Measurements from ENCODE around the gene INPPL1.

Gene INPPL1

DNA sequence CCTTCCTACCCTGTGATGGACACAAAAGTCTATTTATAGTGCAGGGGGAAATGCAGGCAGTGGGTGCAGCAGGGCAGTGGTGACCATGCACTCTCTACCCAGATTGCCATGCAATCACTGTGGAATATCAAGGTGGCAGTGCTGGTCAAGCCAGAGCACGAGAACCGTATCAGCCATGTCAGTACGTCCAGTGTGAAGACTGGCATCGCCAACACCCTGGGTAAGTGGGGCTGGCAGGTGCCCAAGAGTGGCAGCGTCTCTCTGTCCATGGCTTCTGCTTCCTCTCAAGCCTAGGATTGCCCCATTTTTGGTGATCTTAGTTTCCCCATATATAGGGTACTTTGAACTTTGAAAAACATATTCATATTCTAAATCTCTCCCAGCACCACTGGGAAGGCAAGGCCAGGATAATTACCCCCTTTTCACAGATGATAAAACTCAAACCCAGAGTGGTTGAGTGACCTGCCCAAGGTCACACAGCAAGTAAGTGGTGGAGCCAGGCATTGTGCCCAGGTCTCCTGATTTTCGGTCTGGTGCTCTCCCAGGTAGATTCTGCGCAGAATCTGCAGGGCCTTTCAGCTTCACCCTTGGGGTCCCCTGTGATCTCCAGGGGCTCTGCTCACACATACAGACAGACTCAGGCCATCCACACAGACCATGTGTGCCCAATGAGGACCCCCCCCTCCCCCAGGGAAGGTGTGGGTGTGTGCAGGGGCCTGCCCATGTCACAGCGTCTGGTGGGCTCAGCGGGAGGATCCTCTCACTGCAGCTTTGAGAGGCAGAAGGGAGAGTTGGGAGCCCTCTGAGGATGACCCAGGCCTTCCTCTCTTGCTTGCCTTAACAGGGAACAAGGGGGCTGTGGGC, 7.1 kb downstream of the INPPL1 start:
- DNase-seq (ENCODE audit: low spot score): no peak

DNA sequence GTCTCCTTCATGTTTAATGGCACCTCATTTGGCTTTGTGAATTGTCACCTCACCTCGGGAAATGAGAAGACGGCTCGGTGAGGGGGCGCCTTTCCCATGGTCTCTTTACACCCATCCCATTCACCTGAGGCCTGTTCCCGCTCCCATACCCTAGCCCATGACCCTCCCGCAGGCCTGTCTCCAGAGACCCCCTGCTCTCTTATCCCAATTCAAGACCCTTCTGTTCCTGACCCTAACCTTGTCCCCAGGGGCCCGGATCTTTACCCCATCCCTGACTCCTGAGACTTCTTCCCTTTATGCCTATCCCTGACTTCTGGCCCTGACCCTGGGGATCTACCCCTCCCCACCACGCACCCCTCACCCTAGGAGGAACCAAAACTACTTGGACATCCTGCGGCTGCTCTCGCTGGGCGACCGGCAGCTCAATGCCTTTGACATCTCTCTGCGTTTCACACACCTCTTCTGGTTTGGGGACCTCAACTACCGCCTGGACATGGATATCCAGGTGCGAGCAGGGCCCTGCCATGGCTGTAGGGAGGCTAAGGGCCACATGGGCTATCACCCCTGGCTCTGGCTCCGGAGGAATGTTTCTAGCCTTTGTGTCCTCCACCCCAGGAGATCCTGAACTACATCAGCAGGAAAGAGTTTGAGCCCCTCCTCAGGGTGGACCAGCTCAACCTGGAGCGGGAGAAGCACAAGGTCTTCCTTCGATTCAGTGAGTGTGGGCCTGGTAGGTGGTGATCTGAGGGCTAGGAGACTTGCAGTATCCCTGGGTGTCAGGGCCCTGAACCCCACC, 7.9 kb downstream of the INPPL1 start:
- no peak for DNase-seq (ENCODE audit: low spot score)

DNA sequence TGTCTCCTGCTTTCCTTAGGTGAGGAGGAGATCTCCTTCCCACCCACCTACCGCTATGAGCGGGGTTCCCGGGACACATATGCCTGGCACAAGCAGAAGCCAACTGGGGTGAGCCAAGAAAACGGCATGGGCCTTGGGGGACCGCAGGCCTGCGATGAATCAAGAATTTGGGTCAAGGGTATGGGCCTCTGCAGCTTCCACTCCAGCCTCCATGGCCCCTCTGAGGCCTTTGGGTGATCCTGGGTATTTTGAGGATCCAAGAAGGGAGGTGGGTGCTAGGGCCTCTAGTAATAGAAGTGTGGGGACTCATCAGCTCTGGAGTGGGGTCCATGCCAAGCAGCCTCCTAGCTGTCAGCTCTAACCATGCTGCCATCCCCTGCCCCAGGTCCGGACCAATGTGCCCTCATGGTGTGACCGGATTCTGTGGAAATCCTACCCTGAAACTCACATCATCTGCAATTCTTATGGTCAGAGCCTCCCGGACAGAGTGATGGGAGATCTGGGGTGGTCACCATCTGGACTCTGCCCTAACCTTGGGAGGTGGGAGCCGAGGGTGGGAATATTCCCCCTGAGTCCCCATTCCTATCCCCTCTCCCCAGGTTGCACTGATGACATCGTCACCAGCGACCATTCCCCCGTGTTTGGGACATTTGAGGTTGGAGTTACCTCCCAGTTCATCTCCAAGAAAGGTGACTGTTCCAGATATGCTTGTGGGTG, 8.6 kb downstream of the INPPL1 start:
- no peak for DNase-seq (ENCODE audit: low spot score)

DNA sequence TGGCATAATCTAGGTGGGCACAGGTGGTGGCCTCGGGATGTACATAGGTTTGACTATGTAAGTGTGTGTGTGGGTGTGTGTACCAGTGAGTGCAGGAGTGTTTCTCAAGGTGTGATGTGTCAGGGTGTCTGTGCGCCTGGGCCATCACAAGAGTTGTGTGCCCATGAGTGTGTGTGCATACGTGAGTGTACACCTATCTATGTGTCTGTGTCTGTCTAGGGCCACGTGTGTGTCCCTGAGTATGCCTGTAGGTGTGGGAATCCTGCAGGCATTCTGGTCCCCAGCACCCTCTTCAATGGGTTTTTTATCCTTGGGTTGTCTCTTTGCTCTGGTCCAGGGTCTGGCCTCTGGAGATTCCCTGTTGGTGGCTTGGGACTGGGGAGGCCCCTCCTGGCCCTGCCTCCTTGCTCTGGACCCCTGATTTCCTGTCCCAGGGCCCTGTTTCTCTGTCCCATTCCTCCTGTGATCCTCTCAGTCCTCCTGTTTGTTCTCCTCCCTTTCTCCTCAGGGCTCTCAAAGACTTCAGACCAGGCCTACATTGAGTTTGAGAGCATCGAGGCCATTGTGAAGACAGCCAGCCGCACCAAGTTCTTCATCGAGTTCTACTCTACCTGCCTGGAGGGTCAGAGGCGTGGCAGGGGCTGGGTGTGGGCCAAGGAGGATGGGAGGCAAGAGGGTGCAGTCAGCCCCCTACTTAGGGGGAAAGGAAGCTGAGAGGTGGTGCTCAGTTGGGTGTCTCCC, 9.4 kb downstream of the INPPL1 start:
- no peak for DNase-seq (ENCODE audit: low spot score)

DNA sequence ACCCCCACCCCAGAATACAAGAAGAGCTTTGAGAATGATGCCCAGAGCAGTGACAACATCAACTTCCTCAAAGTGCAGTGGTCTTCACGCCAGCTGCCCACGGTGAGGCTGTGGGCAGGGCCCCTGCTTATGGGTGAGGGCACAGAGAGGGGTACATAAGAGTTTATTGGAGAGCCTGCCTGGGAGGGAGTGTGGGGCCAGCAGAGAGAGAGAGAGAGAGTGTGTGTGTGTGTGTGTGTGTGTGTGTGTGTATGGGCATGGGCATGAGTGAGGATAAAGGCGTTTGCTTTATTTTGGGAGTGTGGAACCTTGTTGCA, 9.9 kb downstream of the INPPL1 start:
- DNase-seq (ENCODE audit: low spot score): no peak

DNA sequence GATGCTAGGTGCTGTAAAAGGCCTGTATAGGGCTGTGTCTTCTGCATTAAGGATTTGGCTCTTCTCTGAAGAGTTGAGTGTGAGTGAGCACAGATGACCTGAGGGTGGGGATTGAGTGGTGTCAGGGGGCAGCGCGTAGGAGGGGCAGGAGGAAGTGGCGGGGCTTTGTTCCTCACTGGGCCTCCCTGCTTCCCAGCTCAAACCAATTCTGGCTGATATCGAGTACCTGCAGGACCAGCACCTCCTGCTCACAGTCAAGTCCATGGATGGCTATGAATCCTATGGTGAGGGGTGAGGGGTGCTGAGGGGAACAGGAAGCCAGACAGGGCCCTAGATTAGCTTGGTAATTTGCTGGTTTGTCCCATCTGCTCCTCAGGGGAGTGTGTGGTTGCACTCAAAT, 10.4 kb downstream of the INPPL1 start:
- DNase-seq (ENCODE audit: low spot score): no peak

DNA sequence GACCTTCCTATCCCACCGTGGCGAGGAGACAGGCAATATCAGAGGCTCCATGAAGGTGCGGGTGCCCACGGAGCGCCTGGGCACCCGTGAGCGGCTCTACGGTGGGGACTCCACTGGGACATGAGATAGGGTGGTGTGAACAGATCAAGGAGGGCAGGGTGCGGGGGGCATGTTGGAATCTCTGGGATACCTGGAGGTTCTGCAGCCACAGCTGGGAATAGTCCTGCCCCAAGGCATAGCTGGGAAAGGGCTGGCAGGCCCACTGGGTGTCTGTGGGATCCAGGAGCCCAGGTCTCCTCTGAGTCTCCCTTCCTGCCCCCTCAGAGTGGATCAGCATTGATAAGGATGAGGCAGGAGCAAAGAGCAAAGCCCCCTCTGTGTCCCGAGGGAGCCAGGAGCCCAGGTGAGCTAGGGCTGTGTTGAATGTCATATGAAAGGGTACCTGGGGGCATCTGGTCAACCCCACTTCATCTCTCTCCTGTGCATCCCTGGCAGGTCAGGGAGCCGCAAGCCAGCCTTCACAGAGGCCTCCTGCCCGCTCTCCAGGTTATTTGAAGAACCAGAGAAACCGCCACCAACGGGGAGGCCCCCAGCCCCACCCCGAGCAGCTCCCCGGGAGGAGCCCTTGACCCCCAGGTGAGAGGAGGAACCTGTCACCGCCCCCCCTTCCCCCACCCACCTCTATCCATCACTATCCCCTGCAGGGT, 10.9 kb downstream of the INPPL1 start:
- DNase-seq (ENCODE audit: low spot score): no peak

DNA sequence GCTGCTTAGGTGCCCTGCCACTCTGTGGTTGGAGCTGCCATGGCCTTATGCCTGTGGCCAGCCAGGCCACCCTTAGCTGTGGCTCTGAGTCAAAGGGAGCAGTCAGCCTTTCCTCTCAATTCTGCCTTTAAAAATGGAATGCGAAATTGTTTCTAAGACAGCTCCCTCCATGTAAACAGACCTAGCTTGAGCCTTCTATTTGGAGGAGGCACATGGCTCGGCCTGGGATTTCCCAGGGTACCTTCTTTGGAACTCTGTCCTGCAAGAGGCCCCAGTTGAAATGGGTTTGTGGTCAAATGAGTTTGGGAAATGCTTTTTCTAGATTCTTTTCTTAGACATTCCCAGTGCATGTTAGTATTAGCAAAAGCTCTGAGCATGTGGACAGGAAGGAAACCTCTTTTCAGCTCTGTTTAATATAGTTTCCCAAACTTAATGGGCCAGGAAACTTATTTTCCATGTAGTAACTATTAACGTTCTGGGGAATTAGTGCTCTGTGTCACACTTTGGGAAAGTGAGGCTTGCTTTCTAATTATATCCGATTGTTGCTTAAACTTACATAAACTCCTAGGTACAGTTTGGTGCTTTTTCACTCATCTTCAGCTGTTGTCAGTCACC, 11.6 kb downstream of the INPPL1 start:
- DNase-seq (ENCODE audit: low spot score): no peak

DNA sequence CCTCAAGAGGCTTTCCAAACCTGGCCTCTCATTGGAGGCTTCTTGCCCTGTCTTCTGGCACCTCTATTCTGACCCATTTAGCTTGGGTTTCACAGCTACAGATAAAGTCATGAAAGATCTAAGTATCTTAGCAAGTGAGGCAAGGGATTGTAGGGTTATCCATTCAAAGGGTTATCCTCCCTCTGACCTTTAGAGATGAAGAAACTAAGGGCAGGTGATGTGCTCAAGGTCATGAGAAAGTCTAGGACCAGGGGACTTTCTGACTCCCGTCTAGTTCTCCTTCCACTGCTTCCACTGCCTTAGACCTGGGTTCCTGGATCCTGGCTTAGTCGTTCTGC, 12.2 kb downstream of the INPPL1 start:
- no peak for DNase-seq (ENCODE audit: low spot score)

DNA sequence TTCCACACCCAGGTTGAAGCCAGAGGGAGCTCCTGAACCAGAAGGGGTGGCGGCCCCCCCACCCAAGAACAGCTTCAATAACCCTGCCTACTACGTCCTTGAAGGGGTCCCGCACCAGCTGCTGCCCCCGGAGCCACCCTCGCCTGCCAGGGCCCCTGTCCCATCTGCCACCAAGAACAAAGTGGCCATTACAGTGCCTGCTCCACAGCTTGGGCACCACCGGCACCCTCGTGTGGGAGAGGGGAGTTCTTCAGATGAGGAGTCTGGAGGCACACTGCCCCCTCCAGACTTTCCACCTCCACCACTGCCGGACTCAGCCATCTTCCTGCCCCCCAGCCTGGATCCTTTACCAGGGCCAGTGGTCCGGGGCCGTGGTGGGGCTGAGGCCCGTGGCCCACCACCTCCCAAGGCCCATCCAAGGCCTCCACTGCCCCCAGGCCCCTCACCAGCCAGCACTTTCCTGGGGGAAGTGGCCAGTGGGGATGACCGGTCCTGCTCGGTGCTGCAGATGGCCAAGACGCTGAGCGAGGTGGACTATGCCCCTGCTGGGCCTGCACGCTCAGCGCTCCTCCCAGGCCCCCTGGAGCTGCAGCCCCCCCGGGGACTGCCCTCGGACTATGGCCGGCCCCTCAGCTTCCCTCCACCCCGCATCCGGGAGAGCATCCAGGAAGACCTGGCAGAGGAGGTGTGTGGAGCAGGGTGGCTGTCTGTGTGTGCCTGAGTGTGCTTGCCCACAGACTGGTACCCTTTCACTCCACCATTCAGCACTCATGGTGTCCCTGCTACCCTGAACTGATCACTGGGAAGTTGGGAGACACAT, 12.8 kb downstream of the INPPL1 start:
- no peak for DNase-seq (ENCODE audit: low spot score)

DNA sequence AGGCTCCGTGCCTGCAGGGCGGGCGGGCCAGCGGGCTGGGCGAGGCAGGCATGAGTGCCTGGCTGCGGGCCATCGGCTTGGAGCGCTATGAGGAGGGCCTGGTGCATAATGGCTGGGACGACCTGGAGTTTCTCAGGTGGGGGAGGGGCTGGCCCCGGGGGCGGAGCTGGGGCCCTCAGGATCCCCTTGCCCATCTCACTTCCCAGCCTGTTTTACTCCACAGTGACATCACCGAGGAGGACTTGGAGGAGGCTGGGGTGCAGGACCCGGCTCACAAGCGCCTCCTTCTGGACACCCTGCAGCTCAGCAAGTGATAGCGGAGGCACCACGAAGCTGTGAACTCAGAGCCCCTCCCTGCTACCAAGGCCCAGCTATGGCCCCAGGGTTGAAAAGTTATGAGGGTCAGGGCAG, 13.5 kb downstream of the INPPL1 start:
- no peak for DNase-seq (ENCODE audit: low spot score)

DNA sequence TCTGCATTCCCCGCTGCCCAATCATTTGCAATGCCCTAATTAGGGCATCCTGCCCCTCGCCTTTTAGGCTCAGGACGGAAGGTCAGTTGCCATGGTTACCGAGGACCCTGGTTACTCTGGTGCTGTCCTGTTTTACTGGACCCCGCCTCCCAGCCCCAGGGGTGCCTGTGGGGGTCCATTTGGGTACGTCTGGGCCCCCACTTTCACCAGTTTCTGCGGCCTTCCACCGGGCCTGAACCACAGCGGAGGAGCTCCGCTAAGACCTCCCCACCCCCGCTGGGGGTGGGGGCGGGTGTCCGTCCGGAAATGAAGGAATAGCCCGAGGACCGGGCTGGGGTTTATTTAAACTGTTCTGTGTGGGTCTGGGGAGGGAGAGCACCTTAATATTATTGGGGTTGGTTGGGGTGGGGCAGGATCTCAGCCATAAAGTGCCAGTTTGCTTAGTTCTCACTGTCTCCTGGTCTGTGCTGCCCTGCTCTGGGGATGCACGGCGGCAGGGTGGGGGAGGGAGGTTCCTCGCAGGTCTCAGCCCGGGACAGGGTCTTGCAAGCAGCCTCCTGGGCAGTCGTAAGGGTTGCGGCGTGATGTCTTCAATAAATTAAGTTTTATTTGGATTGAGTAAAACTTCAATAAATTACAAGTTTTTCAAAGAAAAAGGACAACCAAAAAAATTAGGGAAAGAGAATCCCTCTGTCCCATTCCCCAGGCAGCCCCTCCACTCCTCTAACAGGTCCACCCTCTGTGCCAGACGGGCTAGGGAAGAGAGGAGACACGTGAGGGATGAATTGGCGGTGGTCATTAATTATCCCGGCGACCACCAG, 14.1 kb downstream of the INPPL1 start:
- DNase-seq (ENCODE audit: low spot score): no peak

DNA sequence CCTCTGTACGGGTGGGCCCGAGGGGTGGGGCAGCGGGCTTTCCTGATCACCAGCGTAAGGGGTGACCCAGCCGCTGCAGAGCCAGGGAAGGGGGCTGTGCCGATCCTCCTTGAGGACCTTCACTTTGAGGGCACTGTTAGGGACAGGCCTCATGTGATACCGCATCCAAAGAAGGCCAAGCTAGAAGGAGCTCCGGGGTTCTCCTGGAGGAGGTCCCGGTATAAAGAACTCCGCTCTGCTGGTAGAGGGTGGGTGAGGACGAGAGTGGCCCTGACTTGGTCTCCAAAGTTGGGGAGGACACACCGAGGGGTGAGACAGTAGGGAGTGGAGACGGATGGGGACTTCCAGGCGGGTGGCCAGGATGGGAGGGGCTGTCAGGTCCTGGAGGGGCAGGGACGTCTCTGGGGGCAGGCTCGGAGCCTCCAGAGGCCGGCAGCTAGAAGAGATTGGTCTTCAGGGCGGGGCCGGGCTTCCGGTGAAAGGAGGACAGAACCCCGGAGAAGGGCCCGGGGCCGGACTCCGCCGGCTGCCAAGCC, 14.8 kb downstream of the INPPL1 start:
- DNase-seq (ENCODE audit: low spot score): no peak

DNA sequence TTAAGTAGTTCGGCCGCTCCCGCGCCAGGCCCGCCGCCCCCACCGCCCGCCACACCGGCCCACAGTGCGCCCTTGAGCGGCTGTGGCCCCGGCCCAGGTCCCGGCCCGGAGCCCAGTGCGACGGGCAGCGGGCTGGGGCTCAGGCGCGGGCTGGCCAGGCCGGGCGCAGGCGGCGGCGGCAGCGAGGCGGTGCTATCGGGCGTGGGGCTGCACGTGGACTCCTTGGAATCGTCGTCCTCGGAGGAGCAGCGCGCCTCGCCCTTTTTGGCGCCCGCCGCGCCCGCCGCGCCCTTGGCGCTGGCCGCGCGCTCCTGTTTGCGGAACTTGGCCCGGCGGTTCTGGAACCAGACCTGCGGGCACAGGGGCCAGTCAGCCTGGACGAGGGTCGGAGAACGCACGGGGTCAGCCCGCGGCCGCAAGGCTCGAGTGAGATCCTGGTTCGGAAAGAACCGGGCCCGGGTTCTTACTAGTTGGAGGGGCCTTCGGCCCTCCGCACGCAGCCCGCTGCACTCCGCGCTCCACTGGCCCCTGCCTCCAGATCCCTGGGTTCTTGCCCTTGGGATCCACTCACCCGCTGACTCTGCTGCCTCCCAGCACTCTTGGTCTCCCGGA, 15.4 kb downstream of the INPPL1 start:
- DNase-seq (ENCODE audit: low spot score): no peak

DNA sequence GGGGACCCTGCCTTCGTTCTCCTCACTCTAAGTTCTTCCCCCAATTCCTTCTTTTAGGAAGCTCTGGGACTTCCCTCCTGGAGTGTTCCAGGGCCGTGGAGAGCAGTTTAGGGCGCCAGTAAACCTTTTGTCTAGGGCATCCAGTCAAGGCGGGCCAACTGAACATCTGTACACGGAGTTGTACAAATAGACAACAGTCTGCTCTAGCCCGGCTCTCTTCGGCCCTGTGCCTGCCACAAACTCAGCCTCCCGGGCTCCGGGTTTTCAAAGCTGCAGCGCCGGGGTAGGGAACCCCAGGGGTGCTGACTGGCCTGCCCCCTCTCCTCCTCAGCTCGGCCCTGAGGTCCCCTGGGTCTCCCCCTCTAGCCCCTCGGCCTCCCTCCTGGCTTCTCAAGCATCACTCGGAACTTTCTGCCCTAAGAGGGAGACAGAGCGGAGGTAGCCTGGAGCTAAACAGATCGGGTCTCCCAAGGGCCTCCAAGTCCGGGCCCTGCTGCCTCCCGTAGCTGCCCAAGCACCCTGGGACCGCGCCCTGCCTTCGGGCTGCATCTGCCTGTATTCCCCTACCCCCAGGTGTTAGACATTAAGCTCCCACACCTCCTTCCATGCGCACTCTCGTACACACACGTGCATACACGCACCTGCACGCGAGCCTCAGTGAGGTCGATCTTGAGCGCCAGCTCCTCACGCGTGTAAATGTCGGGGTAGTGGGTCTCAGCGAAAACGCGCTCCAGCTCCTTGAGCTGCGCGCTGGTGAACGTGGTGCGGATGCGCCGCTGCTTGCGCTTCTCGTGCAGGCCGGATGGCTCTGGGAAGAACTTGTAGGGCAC, 16.1 kb downstream of the INPPL1 start:
- DNase-seq (ENCODE audit: low spot score): no peak

DNA sequence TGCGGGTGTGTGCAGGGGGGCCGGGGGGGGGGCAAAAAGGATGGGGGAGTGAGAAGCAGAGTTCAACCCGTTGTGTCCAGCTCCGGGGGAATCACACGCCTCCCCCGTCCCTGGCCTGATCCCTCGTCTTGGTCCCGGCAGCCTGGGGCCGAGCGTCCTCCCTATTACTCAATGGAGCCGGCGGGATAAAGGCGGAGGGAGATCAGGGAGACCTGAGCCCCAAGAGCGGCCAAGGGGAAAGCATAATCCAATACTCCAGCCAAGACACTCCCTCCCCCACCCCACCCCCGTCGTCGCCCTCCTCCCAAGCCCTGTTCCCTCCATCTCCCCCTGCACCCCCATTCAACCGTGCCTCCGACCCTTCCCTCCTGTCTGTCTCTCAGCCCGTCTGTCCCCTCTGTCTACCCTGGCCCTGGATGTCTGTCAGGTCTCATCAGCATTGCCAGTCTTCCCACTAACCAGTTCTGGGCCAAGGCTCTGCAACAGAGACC, 16.8 kb downstream of the INPPL1 start:
- no peak for DNase-seq (ENCODE audit: low spot score)

DNA sequence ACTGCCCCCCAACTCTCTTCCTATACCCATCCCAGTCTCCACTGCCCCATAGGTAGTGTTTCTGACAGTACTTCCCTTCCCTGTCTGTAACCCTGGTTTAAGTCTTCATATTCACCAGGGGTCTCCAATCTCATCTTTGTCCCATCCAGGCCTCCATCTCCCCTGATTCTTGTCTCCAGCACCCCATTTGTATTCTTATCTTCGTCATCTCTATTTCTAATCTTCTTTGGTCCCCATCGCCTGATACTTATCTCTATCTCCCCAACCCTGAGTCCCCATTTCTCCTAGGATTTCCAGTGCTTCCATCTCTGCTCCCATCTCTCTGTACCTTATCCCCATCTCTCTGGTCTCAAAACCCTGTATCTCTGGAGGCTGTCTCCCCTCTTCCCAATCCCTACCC, 17.6 kb downstream of the INPPL1 start:
- DNase-seq (ENCODE audit: low spot score): no peak

Measured in putamen (tissue), 1 donor.